Stimulated activated naive B cell treated with anti-CD40 and anti-IgM and Interleukin-4, amounts not matched to agents 10 μg/mL and 1 μg/mL and 100 μg/mL, for 72 hours (primary cell): ENCODE results near the gene FOLR2.
"Not testable (repeated sequence)": the region's sequence is repeated elsewhere in the genome, so short reads cannot be mapped to it uniquely, and the experiment has no call there.

Experiments
- ATAC-seq, 2 donors: fragments of 150-1000 bp; cut with Tn5 transposase; replicated peaks; 2 replicates each; pipeline ENCODE4 v1.10.0; 2021; ENCODE audit warnings: moderate library complexity in 1 of 2
- DNase-seq: peaks from one replicate; pipeline ENCODE4 v3.0.0; 2021
- H3K27ac Mint-ChIP-seq: one replicate; pipeline ENCODE4 v1.8.0; 2022; ENCODE audit warnings: mild to moderate bottlenecking, mixed read lengths
- H3K27me3 Mint-ChIP-seq, 2 donors: one replicate each; pipeline ENCODE4 v1.8.0; 2022; ENCODE audit warnings: mixed read lengths in 2 of 2
- H3K36me3 Mint-ChIP-seq, 2 donors: one replicate each; pipeline ENCODE4 v1.8.0; 2022; ENCODE audit warnings: mixed read lengths in 2 of 2, mild to moderate bottlenecking in 1 of 2
- H3K4me1 Mint-ChIP-seq, 2 donors: one replicate each; pipeline ENCODE4 v1.8.0; 2022; ENCODE audit warnings: mixed read lengths in 2 of 2, mild to moderate bottlenecking in 1 of 2
- H3K4me3 Mint-ChIP-seq, 2 donors: one replicate each; pipeline ENCODE4 v1.8.0; 2022; ENCODE audit warnings: mild to moderate bottlenecking in 2 of 2, mixed read lengths in 2 of 2, moderate library complexity in 1 of 2
- H3K9me3 Mint-ChIP-seq, 2 donors: one replicate each; pipeline ENCODE4 v1.8.0; 2022; ENCODE audit warnings: mixed read lengths in 2 of 2, mild to moderate bottlenecking in 1 of 2

Gene FOLR2

DNA sequence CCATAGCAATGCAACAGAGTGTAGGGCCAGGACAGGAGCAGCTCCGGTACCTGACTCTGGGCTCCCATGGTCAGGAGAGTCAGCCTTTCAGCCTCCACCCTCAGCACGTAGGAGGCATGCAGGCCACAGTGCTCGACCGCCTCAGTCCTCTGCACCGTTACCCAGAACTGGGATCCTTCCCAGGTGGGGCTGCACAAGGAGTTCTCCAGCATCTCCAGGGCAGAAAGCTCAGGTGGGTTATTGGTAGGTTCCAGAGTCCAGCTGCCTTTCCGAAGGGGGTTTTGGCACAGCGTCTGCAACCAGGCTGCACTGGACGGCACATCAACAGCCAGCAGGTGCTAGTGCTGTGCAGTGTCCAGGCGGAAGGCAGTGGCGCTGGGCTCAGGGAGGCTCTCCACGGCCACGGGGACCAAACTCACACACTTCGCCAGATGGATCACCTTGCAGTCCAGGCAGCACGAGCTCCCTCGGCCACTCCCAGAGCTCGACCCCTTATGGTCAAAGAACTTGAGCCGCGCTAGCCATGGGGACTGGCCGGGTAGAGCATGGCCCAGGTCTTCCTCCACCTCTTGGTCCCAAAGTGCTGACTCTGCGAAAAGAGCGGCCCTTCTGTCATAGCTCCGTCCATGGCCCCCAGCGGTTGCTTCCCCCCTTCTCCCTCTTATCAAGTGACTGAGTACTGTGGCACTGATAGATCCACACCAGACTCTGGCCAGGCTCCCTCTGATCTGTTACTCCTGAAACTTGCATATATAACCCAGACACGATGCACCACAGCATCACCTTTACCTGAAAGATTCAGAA is 34.3 kb downstream of the FOLR2 start:
- Mint-ChIP-seq H3K27ac (no peak overlapping the region), H3K4me3 (no peak overlapping the region), H3K27me3 (peaks cover 16 to 44% of the 10 kb centered on the region in 2 donors), H3K9me3 (peaks cover 4 to 5% of the 10 kb centered on the region in 2 donors), H3K4me1 (peaks cover 10 to 17% of the 10 kb centered on the region in 2 donors), H3K36me3 (no peaks in the 10 kb centered on the region)
- no peak for ATAC-seq
- no peak for DNase-seq

- peaks cover 16 to 44% of the 10 kb centered on the region in 2 donors for H3K27me3 Mint-ChIP-seq
- no peak for DNase-seq
- H3K27ac Mint-ChIP-seq: no peak overlapping the region
- peak; percentile 41 to 63 for ATAC-seq
- H3K9me3 Mint-ChIP-seq: peaks cover 4 to 5% of the 10 kb centered on the region in 2 donors
- no peaks in the 10 kb centered on the region for H3K36me3 Mint-ChIP-seq
- peaks cover 10 to 17% of the 10 kb centered on the region in 2 donors for H3K4me1 Mint-ChIP-seq
- no peak overlapping the region for H3K4me3 Mint-ChIP-seq
Measured at GRCh38 chr11:72251614-72252013, 35.0 kb downstream of the FOLR2 start.

DNA sequence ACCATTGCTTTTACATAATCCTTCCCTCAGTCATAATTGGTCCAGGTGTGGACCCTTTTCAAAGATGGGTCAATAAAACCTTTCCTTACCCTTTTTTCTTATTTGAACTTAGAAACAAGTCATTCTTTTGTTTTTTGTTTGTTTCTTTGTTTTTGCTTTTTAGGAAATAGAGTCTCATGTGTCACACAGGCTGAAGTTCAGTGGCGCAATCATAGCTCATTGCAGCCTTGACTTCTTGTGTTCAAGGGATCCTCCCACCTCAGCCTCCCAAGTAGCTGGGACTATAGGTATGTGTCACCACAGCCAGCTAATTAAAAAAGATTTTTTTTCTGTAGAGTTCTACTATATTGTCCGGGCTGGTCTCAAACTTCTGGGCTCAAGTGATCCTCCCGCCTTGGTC is 36.8 kb downstream of the FOLR2 start:
- peaks cover 4 to 5% of the 10 kb centered on the region in 2 donors for H3K9me3 Mint-ChIP-seq
- no peak for ATAC-seq
- no peaks in the 10 kb centered on the region for H3K36me3 Mint-ChIP-seq
- no peak overlapping the region for H3K27ac Mint-ChIP-seq
- H3K4me3 Mint-ChIP-seq: no peak overlapping the region
- peaks cover 20 to 44% of the 10 kb centered on the region in 2 donors for H3K27me3 Mint-ChIP-seq
- no peak for DNase-seq
- peaks cover 10 to 17% of the 10 kb centered on the region in 2 donors for H3K4me1 Mint-ChIP-seq

GRCh38 chr11:72254299-72254993 is 37.9 kb downstream of the FOLR2 start:
- Mint-ChIP-seq H3K27me3 (peaks cover 20 to 43% of the 10 kb centered on the region in 2 donors), H3K27ac (no peak overlapping the region), H3K36me3 (no peaks in the 10 kb centered on the region), H3K4me3 (no peak overlapping the region), H3K9me3 (peaks cover 4 to 5% of the 10 kb centered on the region in 2 donors), H3K4me1 (peaks cover 10 to 17% of the 10 kb centered on the region in 2 donors)
- DNase-seq (no peak), ATAC-seq (peak; percentile 69)

DNA sequence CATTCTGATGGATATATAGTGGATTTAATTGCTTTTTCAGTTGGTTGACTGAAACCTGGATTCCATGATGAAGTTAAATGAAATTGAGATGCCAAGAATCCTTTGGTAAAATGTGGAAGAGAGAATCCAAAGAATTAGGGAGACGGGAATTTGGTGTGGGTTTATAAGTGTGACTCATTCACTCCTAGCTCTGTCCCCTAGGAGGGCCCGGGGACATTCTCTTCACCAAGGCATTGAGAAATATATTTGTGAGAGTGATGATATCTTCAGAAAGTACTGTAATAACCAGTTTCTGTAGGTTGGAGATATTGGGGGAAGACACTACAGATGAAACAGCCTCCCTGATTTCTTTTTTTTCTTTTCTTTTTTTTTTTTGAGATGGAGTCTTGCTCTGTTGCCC is 41.0 kb downstream of the FOLR2 start:
- peaks cover 18 to 34% of the 10 kb centered on the region in 2 donors for H3K27me3 Mint-ChIP-seq
- H3K9me3 Mint-ChIP-seq: peaks cover 4 to 5% of the 10 kb centered on the region in 2 donors
- ATAC-seq (no peak), DNase-seq (no peak)
- H3K4me1 Mint-ChIP-seq: peaks cover 10% of the 10 kb centered on the region in 2 donors
- no peak overlapping the region for H3K27ac Mint-ChIP-seq
- H3K4me3 Mint-ChIP-seq: no peak overlapping the region
- no peaks in the 10 kb centered on the region for H3K36me3 Mint-ChIP-seq

DNA sequence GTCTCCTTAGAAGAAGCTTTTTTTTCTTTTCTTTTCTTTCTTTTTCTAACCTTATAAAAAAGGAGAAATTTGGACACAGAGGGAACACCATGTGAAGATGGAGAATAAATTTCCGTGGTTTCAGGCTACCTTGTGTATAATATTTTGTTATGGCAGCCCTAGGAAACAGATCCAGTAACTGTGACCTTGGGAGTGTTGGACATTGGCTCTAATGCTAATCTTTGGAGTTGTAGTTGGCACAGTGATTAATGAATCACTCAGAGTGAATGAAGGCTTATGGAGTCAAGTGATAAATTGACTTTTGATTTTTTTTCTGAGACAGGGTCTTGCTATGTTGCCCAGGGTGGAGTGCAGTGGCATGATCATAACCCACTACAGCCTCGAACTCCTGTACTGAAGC is 42.9 kb downstream of the FOLR2 start:
- H3K4me1 Mint-ChIP-seq: peaks cover 6 to 8% of the 10 kb centered on the region in 2 donors
- DNase-seq (no peak), ATAC-seq (no peak)
- H3K9me3 Mint-ChIP-seq: peaks cover 0 to under 1% of the 10 kb centered on the region in 2 donors
- H3K27ac Mint-ChIP-seq: no peak overlapping the region
- H3K36me3 Mint-ChIP-seq: no peaks in the 10 kb centered on the region
- peaks cover 24 to 32% of the 10 kb centered on the region in 2 donors for H3K27me3 Mint-ChIP-seq
- no peak overlapping the region for H3K4me3 Mint-ChIP-seq

GRCh38 chr11:72260574-72260973 is 44.0 kb downstream of the FOLR2 start:
- no peak for DNase-seq
- H3K4me1 Mint-ChIP-seq: peaks cover 0 to 3% of the 10 kb centered on the region in 2 donors
- H3K27ac Mint-ChIP-seq: no peak overlapping the region
- no peaks in the 10 kb centered on the region for H3K9me3 Mint-ChIP-seq
- H3K4me3 Mint-ChIP-seq: no peak overlapping the region
- H3K27me3 Mint-ChIP-seq: peaks cover 20 to 29% of the 10 kb centered on the region in 2 donors
- no peak for ATAC-seq
- H3K36me3 Mint-ChIP-seq: no peaks in the 10 kb centered on the region

DNA sequence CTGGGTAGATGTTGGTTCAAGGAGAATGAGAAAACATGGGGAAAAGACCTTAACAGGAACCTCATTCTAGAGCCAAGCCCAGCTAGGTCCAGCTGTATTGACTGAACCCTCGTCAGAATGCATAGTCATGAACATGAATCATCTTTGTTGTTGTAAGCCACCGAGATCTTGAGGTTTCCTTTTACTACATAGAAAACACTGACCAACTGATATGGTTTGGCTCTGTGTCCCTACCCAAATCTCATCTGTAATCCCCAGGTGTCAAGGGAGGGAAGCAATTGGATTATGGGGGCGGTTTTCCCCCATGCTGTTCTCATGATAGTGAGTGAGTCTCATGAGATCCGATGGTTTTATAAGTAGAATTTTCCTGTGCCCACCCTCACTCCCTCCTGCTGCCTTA is 46.8 kb downstream of the FOLR2 start:
- H3K9me3 Mint-ChIP-seq: no peaks in the 10 kb centered on the region
- no peak for ATAC-seq
- H3K27me3 Mint-ChIP-seq: peaks cover 27 to 29% of the 10 kb centered on the region in 2 donors
- peaks cover 0 to 3% of the 10 kb centered on the region in 2 donors for H3K4me1 Mint-ChIP-seq
- H3K27ac Mint-ChIP-seq: no peak overlapping the region
- DNase-seq: no peak
- no peak overlapping the region for H3K4me3 Mint-ChIP-seq
- no peaks in the 10 kb centered on the region for H3K36me3 Mint-ChIP-seq

- peaks cover 32 to 37% of the 10 kb centered on the region in 2 donors for H3K27me3 Mint-ChIP-seq
- H3K4me1 Mint-ChIP-seq: peaks cover 3 to 4% of the 10 kb centered on the region in 2 donors
- no peak for ATAC-seq
- H3K27ac Mint-ChIP-seq: no peak overlapping the region
- H3K36me3 Mint-ChIP-seq: no peaks in the 10 kb centered on the region
- H3K9me3 Mint-ChIP-seq: no peaks in the 10 kb centered on the region
- no peak for DNase-seq
- no peak overlapping the region for H3K4me3 Mint-ChIP-seq
Measured at GRCh38 chr11:72265951-72266350, 49.4 kb downstream of the FOLR2 start.

DNA sequence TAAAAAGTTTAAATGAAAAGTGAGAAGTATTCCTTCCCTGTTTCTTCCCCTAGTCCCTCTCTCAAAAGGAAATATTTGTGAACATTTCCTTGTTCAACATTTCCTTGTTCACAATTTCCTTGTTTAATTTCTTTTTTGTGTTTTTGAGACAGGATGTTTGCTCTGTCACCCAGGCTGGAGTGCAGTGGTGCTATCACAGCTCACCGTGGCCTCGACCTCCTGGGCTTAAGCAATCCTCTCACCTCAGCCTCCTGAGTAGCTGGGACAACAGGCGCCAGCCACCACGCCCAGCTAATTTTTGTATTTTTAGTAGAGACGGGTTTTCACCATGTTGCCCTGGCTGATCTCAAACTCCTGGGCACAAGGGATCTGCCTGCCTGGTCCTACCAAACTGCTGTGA is 50.4 kb downstream of the FOLR2 start:
- not testable (repeated sequence) for H3K4me3 Mint-ChIP-seq, H3K9me3 Mint-ChIP-seq, ATAC-seq, H3K36me3 Mint-ChIP-seq, H3K4me1 Mint-ChIP-seq, DNase-seq, H3K27ac Mint-ChIP-seq
- peaks cover 32 to 35% of the 10 kb centered on the region in 2 donors for H3K27me3 Mint-ChIP-seq

GRCh38 chr11:72267956-72268617 is 51.5 kb downstream of the FOLR2 start:
- no peaks in the 10 kb centered on the region for H3K9me3 Mint-ChIP-seq
- no peaks in the 10 kb centered on the region for H3K36me3 Mint-ChIP-seq
- peaks cover 3 to 4% of the 10 kb centered on the region in 2 donors for H3K4me1 Mint-ChIP-seq
- ATAC-seq (no peak), DNase-seq (no peak)
- peaks cover 25 to 29% of the 10 kb centered on the region in 2 donors for H3K27me3 Mint-ChIP-seq
- no peak overlapping the region for H3K27ac Mint-ChIP-seq
- no peak overlapping the region for H3K4me3 Mint-ChIP-seq
